HG03097 (cell line): ENCODE results near the gene DPP10.
"Not testable (repeated sequence)": the region's sequence is repeated elsewhere in the genome, so short reads cannot be mapped to it uniquely, and the experiment has no call there.

Experiments used
- ATAC-seq: cut with Tn5 transposase; IDR thresholded peaks from one replicate; pipeline ENCODE4 v1.9.1; 2021; ENCODE audit not compliant: unreplicated experiment, low FRiP score

Gene DPP10

GRCh38 chr2:114442510-114442909 is at the start of gene DPP10:
DPP10 (plus strand) TSS chr2:114442641.
- no peak for ATAC-seq

DNA sequence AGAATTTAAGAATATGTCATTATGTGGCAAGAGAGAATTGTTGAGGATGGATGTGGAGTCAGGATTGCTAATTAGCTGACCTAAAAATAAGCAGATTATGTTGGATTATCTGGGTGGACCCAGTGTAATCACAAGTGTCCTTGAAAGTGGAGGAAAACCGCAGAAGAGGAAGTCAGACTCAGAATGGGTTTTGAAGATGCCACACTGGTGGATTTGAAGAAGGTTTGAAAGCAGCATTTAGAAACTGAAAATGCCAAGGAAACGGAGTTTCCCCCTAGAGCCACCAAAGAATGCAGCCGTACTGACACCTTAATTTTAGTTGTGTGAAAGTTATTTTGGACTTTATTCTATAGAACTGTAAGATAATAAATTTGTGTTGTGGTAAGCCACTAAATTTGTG is 41.6 kb upstream of the DPP10 start:
- no peak for ATAC-seq

- ATAC-seq = no peak
Measured at GRCh38 chr2:114405247-114406116, 37.0 kb upstream of the DPP10 start.

- ATAC-seq = no peak
Measured at GRCh38 chr2:114406347-114406746, 36.1 kb upstream of the DPP10 start.

DNA sequence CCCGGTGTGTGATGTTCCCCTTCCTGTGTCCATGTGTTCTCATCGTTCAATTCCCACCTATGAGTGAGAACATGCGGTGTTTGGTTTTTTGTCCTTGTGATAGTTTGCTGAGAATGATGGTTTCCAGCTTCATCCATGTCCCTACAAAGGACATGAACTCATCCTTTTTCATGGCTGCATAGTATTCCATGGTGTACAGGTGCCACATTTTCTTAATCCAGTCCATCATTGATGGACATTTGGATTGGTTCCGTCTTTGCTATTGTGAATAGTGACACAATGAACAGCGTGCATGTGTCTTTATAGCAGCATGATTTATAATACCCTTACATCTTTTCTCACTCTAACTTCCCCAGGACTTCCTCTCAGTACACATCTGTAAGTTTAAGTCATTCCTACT is 35.1 kb upstream of the DPP10 start:
- not testable (repeated sequence) for ATAC-seq

- ATAC-seq = no peak
Measured at GRCh38 chr2:114421781-114422180, 20.7 kb upstream of the DPP10 start.

DNA sequence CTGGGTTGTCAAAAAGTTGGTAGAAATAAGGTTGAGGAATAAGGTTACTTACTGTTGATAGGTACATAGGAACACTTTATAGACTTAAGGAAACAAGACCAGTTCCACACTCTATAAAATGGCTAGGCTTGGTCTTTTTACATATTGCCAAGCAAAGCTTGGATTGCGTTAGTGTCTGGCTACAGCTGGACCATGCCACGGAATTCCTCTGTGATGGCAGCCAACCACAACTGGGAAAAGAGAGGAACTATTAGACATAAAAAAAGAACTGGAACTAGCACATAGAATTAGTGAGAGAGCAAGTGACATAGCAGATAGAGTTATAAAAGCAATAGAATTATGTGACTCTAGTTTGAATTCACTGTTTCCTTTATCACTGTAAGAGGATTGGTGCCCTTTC is 17.7 kb upstream of the DPP10 start:
- ATAC-seq = no peak

- no peak for ATAC-seq
Measured at GRCh38 chr2:114426756-114427155, 15.7 kb upstream of the DPP10 start.

GRCh38 chr2:114436329-114436728 is 6.1 kb upstream of the DPP10 start:
- ATAC-seq = no peak

DNA sequence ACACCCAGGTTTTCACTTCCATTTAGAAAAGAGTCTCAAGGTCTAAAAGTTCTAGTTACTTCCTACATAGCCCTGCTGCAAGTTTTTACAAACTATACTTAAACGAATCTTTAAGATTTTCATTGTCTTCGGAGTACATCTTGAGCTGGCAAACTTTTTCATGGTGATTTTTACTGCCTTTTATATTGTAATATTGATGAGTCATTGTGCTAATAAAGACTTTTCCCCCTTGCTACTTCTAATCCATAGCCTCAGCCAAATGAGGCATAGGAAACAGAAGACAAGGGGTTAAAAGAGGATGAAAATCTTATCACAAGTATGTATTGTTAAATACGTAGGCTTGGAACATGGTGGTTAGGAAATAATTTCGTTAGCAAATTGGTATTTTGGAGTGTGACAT is 4.1 kb downstream of the DPP10 start:
- no peak for ATAC-seq

- ATAC-seq = no peak
Measured at GRCh38 chr2:114450639-114451038, 8.2 kb downstream of the DPP10 start.

- ATAC-seq = no peak
Measured at GRCh38 chr2:114456566-114456965, 14.1 kb downstream of the DPP10 start.

- ATAC-seq = no peak
Measured at GRCh38 chr2:114457956-114458355, 15.5 kb downstream of the DPP10 start.

GRCh38 chr2:114461116-114461515 is 18.7 kb downstream of the DPP10 start:
- ATAC-seq = no peak

DNA sequence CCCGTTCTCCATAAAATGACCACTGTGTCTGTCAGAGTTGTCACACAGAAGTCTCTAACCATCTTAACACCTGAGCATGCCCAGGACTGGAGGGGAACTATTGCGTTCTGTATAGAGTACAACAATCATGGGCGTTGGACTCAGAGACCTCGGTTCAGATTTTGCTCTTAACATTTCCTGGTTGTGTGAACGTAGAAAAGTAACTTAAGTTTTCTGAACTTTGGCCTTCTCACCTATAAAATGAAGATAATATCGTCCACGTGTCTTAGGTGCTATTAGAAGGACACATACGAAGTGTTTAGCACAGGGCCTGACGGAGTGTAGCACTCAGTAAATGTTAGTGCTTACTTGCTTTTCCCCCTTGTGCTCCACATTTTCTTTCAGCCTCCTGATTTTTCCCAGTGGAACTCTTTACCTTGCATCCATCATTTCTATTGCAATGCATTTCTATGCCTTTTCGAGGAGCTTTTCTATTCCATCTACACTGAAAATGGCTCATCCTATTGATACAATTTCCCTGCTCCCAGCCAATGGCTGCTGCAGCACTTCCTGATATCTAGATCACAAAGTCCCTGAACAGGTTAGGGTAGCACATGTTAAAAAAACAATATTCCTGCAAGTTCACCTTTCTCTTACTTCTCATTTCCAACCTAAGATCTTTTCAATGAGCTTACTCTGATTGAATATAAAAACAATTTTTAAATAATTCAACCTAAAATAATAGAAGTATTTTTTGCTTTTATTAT is 22.7 kb downstream of the DPP10 start:
- no peak for ATAC-seq

- no peak for ATAC-seq
Measured at GRCh38 chr2:114468343-114468742, 25.9 kb downstream of the DPP10 start.

GRCh38 chr2:114472246-114472645 is 29.8 kb downstream of the DPP10 start:
- ATAC-seq = no peak

DNA sequence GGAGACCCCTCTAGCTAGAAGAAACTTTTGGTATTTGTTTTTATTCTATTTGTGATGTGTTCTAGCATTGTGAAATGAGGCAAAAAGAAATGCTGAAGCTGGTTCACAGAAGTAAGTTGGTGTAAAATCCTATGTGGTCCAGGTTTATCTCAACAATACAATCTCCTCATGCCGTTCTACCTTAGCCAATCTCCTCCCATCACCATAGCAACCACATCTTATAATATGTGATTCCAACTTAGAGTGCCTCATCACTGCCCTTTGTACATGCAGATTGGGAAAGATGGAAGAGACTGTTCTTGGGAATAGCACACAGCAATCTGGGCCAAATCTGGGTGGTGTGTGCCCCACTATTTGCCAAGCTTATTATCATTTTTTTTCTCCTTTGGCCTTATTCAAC is 30.3 kb downstream of the DPP10 start:
- ATAC-seq = no peak

DNA sequence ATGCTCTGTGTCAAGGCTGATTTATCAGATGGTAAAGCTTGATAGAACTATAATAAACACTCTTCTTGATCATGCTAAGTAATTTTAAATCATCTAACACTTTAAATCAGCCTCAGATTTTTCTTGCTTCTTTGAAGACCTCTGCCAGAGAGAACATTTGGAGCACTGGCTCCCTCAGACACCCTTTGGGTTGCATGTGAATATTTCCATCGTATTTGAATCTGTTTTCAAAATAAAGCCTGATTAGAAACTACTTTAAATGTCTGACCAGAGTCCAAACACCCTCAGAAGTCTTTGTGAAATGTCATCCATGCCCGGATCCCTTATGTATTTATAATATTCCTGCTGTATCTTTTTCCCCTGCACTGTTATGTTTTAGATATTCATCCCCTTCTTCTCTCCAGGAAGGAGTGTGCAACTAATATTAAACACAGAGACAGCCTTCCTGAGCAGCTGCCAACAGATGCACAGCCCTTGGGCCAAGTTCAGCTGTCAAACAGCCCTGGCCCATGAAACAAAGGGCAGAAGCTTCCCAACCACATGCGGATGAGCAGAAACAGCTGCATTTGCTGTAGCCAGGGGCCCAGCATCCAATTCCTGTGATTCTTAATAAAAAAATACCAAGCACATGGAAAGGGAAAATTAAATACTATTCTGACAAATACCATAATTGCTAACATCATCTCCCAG is 46.5 kb downstream of the DPP10 start:
- no peak for ATAC-seq

DNA sequence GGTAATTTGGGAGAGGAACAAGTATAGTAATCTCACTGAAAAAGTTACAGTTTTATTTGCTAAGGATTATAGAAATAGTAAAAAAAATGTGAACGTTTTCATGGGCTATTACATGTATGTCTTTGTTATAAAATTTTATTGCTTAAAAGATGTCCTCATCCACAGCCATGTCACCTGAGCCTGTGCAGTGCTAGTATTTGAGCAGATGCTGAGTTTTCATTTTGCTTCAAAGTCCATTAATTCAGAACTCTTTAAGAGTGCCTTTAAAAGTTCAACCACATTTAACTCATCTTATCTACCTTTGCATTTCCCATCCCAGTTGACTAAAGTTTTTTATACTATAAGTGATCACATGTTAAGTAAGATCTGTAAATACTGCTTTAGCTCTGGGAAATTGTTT is 52.6 kb downstream of the DPP10 start:
- no peak for ATAC-seq

DNA sequence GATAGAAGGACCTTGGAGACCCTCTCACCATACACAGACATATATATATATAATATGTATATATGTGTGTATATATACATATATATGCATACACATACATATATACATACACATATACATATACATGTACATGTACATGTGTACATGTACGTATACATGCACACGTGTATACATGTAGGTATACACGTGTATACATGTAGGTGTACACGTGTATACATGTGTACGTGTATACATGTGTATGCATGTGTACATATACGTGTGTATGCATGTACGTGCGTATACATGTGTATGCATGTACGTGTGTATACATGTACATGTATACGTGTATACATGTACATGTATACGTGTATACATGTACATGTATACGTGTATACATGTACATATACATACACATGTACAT is 54.5 kb downstream of the DPP10 start:
- no peak for ATAC-seq
